Measurements from ENCODE around the gene TMPRSS7.

DNA sequence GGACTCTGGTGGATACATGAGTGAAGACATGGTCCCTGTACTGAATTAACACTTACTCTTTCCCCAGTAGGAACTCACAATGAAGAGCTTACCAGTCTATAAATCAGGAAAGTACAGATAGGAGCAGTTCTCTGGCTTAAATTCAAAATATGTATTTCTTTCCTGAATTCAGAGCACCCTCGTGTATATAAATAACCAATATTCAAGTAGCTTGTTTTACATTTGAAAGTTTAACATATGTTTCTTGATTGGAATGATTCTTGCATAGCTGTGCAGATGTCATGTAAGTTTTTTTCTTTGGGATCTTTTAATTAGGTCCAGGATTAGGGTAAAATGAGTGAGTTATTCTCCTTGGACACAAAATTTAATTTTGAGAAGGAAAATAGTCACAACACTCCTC is 14.8 kb upstream of the TMPRSS7 start:
- TF ChIP-seq, protein P1, sequence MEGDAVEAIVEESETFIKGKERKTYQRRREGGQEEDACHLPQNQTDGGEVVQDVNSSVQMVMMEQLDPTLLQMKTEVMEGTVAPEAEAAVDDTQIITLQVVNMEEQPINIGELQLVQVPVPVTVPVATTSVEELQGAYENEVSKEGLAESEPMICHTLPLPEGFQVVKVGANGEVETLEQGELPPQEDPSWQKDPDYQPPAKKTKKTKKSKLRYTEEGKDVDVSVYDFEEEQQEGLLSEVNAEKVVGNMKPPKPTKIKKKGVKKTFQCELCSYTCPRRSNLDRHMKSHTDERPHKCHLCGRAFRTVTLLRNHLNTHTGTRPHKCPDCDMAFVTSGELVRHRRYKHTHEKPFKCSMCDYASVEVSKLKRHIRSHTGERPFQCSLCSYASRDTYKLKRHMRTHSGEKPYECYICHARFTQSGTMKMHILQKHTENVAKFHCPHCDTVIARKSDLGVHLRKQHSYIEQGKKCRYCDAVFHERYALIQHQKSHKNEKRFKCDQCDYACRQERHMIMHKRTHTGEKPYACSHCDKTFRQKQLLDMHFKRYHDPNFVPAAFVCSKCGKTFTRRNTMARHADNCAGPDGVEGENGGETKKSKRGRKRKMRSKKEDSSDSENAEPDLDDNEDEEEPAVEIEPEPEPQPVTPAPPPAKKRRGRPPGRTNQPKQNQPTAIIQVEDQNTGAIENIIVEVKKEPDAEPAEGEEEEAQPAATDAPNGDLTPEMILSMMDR (IDR thresholded peaks at IDR 0.05): no peak
- TF ChIP-seq POLR2A (IDR thresholded peaks at IDR 0.05): no peak
